NOMO-1 treated with DMSO at 0.1 percent for 48 hours (cell line): ENCODE results near the gene KLHL2.
"Not testable (repeated sequence)": the region's sequence is repeated elsewhere in the genome, so short reads cannot be mapped to it uniquely, and the experiment has no call there.

ENCODE experiments used
- DNase-seq: peaks from one replicate; lab custom pipeline; 2025; ENCODE audit not compliant: unreplicated experiment; lab: John Stamatoyannopoulos, UW

The KLHL2 gene

DNA sequence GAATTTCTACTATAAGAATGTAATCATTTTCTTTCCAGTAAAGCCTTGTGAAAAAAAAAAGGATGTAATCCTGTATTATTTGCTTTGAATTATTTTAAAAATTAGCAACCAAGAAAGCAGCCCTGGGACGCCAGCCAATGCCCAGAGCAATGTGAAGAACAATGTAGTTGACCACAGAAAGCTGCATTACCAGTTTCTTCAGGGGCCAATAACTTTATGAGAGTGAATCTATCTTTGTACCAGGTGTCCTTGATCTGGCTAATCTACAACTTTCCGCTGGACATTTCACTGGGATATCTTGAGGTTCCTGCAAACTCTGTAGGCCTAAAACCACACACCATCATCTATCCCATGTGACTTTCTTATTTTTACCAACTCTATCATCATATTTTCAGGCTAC, 7.6 kb upstream of the KLHL2 start:
- no peak for DNase-seq

DNA sequence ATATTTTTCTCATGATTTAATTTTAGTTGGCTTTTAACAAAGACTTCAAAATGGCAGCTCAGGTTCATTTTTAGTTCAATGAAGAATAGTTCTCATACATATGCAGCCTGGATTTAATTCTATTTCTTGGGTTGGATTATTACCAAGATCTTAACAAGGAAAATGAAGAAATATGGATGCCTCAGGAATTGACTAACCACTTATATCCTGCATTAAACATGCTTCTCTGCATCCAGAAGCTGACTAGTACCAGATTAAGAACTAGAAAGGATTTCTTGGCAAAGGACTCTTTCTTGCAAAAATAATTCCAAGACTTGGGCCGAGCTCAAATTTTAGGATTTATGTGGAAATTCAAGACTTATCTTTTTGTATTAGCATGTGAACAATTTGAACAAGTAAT, 5.6 kb upstream of the KLHL2 start:
- no peak for DNase-seq

DNA sequence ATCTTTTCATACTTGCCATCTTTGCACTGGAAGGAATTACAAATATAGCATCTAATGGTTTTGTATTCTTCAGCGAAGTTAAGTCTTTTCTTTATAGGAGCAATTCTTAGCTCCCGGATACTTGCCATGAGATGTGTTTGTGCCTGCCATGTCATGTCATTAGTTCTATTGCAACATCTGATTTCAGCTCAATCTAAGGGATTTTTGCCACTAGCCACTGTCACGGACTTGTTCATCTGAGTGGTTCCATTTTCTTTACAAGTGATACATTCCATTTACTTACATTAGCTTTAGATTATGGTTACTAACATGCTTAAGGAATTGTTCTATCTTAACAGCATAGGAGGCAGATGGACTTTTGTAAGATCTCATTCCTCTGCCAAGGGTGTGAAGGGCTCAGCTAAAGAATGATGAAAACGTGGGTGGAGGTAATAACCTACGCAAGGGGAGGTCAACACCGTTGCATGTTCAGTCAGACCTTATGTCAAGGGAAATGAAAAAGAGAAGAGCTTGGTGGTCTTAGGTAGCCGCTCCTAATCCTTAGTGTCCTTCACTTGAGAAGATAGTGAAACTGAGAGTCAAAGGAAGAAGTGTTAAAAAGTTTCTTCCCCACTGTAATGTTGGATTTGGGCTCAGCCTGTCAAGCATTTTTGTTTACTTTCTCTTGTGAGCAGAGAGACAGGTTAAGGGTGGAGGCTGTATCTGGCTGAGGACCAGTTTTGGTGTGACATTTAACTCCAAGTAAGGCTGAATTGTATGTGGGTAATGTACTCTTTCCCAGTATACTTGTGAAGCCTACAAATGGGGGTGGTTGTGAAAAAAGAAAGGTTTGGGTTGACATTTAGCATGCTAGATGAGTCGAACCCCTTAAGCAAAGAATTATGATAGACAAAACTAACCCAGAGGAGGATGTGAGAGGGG, 3.6 kb upstream of the KLHL2 start:
- DNase-seq = no peak

DNA sequence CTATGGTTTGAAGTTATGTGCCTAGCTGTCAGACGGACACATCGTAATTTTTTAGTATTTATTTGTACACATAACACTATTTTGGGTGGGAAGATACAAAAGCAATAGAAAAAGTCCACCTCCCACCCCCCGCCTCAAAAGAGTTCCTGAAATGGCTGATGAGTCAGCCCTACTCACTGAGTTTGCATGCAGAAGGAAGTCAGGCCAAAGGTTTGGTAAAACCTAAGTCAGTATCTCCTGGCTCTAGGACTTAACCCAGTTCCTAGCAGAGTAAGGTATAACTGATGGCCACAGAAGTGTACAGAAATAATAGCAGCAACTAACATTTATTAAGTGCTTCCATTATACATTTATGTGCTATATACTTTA, 2.9 kb upstream of the KLHL2 start:
- DNase-seq = peak; percentile 16

DNA sequence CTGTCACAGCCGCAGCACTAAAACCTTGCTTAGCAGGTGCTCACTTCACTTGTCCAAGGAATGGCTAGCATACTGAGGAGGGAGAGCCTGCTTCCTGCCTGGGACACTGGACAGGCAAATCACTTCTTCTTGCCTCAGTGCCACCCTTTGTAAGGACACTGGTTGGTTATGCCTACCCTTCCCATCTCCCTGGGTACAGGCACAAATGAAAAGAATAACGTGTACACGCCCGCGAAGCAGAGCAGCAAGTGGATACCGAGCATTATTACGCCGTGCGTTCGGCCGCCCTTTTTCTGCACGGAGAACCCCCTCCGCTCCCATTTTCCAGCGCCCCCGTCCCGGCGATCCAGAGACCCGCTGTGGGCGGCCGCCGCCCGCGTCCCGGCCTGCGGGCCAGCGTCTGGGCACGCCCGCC, 338 bp upstream of the KLHL2 start:
- DNase-seq = peak; percentile 7

DNA sequence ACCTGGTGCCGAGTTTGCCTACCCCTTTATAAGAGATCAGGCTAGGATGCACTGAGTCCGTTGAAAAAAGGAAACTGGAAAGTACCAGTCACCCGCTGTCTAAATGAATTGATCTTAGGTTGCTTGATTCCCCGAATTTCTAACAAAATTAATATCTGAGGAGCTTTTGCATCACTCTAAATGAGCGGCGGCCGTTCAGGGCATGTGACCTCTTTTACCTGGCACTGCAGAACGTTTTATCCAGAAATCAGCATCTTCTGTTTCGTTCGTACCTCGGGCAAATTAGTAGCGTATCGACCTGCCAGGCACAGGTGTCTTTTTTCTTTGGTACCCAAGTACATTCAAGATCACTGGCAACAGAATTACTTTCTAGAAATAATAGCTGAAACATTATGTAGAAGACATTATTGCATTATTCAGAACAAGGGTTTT, 876 bp downstream of the KLHL2 start:
- DNase-seq = peak; percentile 3

DNA sequence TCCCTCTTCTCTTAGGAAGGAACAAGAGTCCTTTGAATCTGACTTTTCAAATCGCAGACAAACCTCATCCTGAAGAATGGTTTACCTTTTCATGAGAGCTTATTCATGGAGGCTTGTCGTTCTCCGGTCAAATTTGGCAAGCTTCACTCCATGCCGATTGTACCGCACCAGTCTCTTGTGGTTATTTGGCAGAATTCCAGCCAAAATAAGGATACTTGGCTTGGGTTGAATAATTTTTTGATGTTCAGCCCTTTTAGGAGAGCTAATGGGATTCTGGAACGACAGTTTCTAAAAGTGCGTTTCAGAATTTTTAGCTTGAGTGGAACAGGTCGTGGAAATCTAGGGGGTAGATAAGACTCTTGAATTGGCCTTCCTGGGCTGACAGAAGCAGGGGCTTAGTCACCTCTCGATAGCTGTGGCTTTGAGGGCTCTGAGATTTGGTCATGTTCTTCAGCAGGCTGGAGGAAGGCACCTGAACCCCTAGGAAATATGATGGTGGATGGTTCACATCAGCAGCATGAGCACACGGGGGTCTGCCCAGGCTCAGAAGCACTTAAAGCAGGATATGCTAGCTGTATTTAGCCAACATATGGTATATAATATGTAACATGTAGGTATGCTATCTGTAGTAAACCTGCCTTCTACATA, 1.5 kb downstream of the KLHL2 start:
- DNase-seq = no peak

DNA sequence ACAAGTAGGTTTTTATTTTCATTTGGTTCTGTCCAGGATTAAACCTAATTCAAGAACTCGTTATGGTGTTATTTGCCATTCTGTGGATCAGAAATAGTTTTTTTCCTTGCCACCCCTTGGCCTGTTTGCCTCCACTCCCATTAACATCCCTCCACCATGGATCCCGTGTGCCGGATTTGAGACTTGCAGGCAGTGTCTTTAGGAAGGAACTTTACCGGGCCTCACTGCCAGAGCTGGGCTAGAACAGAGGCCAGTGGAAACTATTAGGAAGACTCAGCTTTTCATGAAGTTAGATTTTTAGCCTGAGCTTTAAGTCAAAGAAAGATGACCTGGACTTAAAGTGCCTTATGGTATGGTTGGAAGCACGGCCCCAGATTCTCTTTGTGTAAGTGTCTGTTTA, 2.4 kb downstream of the KLHL2 start:
- DNase-seq = no peak

DNA sequence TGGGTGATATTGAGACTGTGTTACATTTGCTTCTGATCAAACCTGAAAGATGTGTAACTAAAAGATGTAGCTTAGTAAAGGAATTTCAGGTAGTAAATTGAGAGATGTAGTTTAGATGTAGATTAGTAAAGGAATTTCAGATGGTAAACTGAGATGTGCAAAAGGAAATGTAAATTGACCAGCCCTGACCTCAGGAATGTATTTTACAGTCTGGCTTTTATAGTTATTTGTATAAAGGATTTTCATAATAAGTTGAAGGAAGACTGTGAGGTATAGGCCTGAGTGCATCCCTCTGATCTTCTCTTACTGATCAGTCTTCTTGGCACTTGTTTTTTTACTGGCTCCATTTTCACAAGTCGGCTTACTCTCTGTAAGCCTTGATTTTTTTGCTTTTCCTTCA, 3.2 kb downstream of the KLHL2 start:
- no peak for DNase-seq

DNA sequence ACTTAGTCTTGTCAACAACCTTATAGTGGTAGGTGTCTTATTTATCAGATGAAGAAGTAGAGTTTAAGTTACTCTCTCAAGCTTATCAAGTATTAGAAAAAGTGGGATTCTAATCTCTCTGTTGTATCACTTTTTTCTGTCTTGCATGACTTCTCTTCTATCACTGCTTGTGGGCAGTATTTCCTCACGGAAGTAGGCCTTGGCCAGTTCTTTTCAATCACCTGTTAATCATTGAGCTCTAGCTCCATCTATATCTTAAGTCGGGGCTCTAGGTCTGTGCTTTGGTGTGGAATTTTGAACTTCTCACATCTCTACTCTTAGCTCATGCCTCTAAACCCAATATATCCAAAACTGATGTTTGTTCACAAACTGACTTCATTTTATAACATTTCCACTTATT, 5.3 kb downstream of the KLHL2 start:
- DNase-seq = not testable (repeated sequence)

DNA sequence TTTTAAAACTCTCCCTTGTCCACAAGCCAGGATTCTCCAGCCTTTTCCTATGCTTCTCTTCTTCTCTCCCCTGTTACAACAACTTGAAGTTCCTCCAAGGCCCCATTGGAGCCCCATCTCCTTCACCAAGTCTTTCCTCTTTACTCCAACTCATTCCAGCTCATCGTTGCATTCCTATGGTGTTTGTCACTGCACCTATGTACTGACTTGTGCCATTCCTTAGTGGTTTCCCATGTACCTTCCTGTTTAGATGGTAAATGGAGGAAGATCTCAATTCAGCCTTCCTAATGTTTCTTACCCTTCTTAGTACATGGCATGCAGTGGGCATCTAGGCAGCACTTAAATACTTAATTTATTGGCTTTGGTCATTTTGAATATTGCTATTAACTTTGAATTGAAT, 6.0 kb downstream of the KLHL2 start:
- not testable (repeated sequence) for DNase-seq

DNA sequence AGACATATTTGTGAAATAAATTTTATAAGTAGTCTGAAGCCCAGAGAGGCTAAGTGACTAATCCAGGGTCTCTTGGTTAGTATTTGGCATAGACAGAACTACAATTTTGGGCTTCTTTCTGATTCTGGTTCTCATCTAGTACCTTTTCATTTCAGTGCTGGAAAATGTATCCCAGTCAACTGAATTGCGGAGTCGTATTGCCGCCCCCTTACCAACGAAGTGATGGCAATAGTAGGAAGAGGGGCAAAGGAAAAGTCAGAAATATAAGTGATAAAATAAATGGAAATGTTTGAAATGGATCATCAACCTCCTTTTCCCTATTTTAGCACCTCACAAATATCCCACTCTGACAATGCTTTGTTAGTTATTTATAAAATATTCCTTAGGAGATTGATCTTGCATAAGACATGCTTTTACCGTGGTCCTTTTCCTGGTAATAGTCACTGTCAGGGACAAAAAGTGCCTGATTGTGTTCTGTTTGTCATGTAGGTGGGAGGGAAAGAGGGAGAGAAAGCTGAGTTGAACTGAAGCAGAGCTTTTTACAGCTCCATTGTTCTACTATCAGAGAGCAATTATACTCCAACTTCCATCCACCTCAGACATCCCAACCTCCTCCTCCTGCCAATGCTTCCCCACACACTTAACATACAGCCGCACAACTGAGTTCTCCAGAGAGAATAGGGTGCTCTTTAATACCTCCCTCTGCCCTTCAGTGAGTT, 6.8 kb downstream of the KLHL2 start:
- DNase-seq = not testable (repeated sequence)

DNA sequence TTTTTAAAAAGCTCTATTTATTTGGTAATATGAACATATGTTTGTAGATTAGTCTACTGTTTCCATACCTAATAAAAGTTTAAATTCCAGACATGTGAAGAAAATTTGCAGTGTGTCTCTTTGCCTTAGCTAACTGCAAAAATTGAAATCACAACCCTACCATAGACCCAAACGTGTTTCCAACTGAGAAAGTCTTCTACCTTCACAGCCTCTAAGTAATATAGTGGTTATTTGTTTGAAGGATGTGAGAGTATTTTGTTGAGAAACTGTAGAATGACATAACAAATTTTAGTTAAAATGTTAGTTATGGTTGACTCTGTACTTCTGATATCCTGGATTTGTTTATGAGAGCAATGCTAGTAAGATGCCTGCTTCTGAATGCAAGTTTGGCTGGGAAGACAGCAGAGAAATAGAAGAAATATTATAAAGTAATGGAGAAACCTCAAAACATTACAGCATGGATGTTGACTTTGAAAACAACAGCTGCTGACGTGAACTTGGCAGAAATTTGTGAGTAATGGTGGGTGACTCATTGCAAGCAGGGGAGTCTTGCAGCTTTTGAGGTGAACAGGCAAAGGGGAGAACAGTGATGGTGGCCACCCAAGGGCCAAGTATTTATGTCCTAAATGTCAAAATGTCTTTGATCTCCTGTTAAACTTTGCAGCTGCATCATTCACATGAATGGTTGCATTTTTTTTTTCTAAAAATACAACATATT, 7.8 kb downstream of the KLHL2 start:
- DNase-seq = not testable (repeated sequence)

DNA sequence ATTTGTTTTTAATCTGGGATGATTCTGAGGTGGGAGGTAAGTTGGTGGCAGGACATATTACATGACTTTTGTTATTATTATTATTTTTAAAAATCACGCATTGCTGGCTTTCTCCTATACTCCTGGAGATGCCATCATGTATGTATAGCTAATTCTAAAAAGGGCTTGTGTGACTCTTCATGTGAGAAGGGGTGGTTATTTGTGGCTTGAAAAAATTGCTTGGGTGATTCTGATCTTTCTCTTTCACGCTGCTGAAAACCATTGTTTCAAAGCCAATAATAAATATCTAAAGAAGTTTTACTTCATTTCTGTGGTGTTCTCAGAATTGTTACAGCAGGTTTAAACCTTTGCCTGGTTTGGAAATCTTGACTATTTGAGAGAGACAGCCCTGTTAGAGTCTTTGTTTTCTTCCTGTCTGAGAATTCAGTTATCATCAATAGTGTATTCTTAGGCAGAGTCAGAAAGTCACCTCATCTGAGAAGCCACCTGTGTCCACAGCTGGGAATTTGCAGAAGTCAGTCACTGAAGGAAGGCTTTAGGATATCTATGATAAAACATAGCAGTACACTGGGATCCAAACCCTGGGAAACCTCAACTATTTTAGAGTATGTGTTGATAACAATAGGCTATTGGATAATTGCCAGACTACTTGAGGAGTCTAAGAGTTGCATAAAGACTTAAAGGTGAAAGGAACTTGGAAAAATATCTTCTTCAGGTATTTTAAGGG, 8.6 kb downstream of the KLHL2 start:
- DNase-seq = not testable (repeated sequence)

DNA sequence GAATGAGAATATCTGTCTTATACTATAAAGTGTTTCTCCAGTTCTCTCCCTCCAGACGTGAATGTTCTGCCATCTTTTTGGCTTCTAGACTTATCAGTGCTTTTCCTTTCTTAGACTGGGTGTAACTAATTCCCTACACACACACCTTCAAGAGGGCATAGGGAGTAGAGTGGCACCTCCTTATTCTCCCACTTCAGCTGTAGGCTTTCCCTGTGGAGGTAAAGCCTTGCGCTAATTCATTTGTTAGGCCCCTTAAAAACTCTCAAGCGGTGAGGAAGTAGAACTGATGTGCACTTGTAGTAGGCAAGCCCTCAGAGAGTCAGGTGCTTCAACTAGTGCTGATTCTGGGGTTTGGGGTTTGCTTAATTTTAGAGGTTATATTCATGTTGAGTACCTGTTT, 10.0 kb downstream of the KLHL2 start:
- DNase-seq = no peak

DNA sequence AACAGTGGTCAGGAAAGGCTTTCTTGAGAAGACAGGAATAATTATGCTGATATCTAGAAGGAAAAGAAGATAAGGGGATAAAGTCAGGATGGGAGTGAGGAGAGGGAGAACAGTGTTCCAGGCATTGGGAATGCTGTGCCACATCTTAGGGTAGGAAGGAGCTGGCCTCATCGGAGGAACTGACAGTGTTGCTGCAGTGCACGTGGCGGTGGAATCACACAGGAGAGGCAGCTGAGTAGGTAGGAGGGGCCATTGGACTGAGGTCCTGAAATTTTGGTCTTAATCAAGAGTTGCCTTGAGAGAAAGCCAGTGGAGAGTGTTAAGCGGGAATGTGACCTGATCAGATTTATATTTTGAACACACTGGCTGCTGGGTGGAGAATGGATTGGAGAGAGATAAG, 13.9 kb downstream of the KLHL2 start:
- not testable (repeated sequence) for DNase-seq

DNA sequence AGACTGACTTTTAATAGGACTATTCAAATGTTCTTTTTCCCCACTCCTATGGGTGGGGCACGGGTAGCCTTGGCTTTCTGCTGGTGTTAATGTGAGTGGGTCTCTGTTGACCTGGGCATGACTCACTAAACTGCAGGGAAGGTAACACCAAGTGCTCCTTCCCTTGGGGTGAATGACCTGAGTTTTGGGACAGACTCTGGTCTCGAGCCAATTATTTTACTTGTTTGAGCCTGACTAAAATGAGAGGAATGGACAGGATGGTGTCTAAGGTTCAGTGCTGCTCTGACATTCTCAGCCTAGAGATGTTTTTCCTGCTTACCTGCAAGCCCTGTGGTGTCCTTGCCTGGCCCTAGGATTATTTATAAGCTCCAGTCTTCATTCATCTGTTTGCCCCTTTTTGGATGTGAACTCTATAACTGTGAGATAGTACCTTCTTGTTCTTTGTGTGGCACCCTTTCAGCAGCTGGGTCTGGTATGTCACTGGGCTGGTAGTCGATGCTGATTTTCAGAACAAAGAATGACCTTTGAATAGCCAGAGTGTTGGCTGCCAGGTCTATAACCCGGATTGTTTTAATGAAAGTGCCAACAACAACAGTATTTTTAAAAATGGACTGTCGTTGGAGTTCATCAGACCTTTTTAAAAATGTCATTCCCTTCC, 14.8 kb downstream of the KLHL2 start:
- DNase-seq = not testable (repeated sequence)

DNA sequence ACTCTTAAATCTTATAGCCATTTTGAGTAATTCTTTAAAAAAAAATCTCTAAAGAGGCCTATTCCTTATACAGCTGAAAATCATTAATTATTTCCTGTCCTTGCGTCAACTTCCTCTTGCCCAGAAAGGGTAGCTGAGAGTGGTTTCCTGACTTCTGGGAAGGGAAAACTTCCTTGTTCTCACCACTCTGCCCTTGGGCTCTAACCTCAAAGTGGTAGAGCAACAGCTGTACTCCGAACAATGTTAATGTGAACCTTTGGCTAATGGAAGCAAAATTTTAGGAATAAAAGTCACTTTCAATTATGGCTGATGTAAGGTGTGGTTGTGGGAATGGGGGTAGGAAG, 15.3 kb downstream of the KLHL2 start:
- peak; percentile 68 for DNase-seq

DNA sequence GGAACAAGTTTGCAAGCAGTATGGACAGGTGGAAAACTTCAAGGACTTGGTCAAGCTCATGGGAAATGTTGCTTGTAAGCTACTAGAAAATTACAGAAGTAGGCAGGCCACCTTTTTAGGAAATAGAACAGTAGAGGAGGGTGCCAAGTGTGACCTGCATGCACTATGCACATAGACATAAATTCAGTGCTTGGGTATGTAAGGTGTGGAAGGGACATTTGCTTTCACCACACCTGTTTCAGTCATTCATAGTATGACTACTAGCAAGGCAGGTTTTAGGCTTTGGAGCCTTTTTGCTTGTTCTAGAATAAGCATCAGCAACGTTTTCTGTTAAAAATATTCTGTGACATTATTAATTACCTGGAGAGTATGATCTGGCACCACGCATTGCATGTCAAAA, 20.0 kb downstream of the KLHL2 start:
- DNase-seq = not testable (repeated sequence)
